ENCODE measurements around the gene TMEFF1.

Gene TMEFF1

DNA sequence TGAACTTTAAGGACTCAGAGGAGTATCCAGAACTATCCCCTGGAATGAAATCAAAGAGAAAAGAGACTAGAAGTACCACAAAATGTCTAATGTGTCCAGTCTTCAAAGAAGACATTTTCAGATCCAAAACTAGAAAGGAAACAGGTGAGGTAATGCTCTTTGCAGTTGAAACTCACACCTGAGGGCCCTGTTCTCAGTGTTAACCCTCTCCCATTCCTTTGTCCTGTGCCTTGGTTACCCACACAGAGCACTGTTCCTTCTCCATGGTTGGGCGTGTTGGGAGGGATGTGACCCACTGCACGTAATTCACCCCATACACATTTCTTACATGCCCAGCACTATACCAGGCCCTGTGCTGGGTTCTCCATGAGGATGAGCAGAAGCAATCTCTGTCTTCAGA lies 24.7 kb upstream of the TMEFF1 start:
- no peak for DNase-seq

DNA sequence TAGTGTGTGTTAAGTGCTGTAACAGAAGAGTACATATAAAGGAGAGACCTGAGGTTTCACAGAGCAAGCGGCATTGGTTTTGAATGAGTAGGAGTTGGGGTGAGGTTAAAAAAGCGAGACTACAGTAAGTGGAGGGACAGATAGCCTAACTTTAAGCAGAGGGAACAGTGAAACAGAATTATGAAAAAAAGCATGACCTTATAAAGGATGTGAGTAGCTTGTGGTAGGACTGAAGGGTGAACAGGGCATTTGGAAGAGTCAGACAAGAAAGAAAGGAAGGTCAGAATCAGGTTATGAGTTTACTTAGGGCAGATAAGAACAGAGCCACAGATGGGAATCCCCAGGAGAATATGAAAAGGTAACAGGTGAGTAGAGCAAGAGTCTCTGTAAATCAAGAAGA lies 23.5 kb upstream of the TMEFF1 start:
- DNase-seq, result no peak

DNA sequence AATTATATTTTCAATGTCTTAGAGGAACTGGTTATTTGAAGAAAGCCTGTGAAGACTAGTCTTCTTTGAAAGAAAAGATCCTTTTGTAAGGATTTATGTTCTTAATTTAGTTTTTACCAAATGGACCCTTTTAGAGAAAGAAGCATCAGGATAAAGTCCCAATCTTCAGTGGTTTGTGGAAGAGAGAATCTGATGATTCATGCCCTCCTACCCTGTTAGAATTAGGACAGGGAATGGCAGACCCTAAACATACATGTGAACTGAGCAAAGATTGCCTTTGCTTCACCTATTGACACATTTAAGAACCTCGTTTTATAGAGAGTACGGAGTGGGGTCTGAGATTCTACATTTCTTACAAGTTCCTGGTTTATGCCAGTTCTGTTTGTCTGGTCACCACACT lies 20.1 kb upstream of the TMEFF1 start:
- DNase-seq, result no peak

DNA sequence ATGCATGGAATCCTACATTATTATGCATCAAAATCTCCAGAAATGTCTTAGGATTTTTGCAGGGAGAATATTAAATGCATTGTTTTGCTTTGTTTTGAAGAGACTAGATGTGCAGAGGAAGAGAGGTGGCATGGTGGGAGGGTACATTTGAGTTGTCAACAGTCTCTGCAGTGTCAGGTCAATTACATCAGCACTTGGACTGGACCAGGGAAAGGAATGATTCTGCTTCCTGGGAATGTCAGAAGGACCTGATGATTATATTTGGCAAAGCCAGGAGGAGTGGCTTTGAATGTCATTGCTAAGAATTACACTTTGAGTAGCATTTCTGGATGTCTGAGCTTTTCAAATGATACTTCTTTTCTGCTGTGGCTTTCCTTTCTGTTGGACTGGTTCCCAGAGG lies 17.5 kb upstream of the TMEFF1 start:
- no peak for DNase-seq

DNA sequence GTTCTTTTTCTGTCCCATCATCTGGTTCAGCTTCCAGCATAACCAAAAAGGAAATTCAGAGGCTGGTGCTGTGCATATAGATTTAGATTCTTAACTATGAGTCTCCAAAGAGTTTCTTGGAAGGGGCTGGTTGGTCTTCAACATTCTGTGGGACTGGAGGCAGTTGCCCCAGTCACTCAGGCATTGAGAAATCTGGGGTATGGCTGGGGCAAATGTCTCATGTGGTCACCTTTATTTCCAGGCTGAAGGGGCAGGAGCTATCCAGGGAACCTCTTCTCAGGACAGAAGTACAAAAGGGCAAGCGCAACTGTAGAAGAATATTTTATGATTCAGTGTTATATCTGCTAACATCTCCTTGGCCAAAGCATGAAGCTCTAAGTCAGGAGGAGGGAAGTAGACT lies 15.4 kb upstream of the TMEFF1 start:
- DNase-seq, result no peak

DNA sequence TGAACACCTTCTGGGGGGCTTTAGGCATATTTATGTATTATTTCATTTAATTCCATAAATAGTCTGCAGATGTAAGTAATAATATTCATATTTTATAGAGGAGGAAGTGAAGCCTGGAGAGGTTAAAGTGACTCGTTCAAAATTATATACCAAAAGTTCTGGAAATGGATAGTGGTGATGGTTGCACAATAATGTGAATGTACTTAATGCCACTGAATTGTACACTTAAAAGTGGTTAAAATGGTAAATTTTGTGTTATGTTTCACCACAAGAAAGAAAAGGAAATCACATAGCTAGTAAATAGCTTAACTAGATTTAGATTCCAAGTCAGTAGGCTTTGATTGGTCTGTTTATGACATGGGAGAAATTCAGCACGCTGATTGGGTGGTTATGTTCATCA lies 13.0 kb upstream of the TMEFF1 start:
- DNase-seq, result no peak

DNA sequence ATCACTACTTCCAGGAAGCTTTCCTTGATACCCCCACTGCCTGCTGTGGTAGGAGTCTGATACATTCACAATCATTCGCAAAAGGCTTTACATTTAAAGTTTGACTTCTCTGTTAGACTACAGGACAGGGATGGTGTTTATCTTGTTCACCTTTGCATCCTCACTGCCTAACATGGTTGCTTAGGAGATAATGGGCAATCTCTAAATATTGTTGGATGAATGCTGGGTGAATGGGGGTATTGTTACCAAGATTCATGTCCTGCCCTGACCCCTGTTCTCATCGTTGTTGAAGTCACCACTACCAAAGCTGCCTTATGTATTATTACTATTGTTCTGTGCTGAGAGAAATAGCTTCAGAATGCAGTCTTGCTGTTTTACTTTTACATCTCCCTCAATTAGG lies 7.7 kb upstream of the TMEFF1 start:
- no peak for DNase-seq

DNA sequence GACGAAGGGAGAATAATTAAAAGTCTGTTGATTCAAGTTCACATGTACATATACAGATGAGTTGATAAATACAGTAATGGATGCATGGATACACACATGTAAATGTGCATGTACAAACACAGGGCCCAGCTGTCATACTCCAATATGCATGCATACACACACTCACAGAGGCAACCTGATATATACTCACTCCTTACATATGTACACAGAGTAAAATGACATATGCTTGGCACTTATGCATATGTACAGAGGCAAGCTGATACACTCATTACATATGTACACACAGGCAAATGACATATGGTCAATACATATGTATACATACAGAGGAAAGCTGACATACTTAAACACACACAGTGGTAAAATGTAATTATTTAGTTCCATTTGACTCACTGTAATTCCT lies 7.2 kb upstream of the TMEFF1 start:
- DNase-seq, result no peak

DNA sequence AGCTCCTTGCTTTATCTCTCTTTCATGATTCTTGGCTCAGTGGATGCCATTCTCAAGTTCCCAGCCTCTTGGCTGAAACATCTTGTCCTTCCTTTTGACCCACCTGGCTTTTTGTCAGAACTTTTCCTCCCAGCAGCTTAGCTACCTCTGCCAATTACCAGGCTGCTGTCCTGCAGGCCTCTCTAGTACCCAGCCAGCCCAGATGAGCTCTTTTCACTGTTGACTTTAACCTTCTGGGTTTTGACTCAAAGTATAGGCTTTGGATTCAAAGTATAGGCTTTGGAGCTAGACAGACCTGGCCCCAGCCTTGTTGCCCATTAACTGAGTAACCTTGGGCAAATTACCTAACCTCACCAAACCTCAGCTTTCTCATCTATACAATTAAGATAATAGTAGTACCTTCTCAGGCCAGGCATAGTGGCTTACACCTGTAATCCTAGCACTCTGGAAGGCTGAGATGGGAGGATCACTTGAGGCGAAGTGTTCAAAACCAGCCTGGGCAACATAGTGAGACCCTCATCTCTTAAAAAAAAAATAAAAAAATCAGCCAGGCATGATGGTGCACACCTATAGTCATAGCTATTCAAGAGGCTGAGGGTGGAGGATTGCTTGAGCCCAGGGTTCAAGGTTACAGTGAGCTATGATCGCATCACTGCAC lies 6.6 kb upstream of the TMEFF1 start:
- no peak for DNase-seq

DNA sequence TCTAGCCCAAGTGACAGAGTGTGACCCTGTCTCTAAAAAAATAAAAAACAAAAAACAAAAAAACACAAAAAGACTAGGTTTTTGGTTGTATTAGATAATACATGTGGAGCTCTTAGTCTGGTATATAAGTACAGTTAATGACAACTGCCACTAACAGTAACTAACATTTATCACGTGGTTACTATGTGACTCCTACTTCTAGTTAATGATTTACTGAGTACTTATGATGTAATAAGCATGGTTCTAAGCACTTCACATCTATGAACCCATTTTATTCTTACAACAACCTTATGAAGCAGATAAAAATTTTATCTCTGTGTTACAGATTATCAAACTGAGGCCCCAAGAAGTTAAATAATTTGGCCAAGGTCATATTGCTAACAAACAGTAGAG lies 6.1 kb upstream of the TMEFF1 start:
- no peak for DNase-seq

DNA sequence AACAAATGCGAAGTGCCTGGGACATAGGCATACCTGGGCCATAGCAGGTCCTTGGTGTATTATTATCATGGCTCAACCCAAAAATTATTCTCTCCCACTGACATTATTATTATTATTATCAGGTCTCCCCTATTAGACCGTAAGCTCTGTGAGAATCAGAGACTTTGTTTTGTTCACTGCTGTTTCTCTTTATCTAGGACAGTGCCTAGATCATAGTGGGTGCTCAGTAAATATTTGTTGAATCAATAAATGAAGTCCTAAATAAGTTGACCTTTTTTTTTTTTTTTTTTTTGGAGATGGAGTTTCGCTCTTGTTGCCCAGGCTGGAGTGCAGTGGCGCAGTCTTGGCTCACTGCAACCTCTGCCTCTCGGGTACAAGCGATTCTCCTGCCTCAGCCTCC lies 4.9 kb upstream of the TMEFF1 start:
- DNase-seq, result no peak

DNA sequence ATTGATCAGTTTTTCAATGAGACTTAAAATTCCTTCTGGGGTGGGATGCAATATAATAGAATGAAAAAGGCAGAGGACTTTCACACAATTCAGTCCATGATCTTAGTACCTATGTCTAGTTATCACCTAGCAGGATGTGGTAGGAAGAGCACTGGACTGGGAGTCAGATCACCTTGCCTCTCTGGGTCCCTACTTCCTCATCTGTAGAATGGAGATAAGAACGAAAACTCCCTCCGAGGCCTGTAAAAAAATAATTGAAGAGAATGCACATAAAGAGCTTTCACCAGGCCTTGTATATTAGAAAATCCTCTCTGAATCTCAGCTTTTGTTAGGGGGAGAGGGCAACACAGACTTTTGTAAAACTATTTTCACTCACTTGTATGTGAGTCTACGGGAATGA lies 681 bp upstream of the TMEFF1 start:
- DNase-seq, result no peak

DNA sequence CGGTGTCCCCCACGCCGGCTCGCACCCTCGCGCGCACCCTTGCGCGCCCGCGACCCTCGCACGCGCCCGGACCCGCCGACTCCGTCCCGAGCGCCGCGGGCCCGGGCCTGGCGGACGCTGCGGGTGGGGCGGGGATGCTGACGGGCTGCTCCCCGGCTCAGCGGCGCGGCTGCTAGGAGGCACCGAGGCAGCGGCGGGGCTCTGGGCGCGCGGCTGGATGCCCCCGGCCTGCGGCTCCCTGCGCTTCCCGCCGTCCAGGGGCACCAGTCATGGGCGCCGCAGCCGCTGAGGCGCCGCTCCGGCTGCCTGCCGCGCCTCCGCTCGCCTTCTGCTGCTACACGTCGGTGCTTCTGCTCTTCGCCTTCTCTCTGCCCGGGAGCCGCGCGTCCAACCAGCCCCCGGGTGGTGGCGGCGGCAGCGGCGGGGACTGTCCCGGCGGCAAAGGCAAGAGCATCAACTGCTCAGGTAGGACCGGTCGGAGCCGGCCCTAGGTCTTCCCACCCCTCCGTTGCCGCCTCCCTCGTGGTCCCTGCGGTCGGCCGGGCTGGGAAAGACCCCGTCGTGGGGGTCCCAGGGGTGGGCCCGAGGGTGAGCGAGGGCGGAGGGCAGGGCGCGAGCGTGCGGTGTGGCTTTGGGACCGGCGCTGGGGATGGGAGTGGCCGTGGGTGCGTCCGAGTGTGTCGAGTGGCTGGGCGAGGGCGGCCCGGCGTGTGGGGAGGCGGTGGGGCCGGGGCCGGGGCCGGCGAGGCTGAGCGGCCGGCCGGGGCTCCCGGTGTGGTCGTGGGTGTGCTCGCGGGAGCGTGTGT lies 530 bp downstream of the TMEFF1 start:
- DNase-seq, result no peak

DNA sequence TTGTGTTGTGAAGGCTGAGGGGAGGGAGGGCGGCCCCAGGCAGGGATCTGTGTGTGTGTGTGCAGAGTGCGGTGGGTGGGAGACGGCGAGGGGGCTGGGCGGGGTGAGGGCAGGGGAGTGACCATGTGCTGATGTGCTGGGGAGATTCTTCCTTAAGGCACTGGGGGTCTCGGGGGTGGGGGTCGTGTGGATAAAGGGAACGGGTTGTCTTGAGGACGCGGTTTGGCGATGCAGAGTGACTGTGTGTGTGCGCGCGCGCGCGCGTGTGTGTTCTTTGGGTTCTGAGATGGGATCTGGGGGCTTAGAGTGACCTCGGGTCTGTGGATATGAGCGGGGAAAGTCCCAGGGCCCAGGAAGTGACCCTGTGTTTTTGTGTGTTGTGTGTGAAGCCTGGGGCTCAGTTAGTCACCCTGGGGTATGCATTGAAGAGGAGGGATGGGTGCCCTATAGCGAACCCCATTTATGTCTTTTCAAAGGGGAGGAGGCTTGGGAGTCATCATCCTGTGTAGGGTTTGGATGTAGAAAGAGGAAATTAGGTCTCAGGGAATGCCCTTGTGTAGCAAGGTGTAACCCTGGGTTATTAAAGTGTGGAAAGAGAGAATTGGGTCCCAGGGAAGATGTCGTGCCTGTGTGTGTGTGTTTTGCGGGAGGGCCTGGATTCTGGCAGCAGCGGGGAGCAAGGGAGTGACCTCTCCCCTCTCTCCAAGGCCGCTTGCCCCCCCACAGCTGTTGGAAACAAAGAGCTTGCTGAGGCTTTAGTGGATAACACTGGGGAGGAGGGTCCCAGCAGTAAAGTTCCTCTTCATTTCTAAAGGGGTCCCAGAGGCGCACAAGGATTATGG lies 1.4 kb downstream of the TMEFF1 start:
- no peak for DNase-seq

DNA sequence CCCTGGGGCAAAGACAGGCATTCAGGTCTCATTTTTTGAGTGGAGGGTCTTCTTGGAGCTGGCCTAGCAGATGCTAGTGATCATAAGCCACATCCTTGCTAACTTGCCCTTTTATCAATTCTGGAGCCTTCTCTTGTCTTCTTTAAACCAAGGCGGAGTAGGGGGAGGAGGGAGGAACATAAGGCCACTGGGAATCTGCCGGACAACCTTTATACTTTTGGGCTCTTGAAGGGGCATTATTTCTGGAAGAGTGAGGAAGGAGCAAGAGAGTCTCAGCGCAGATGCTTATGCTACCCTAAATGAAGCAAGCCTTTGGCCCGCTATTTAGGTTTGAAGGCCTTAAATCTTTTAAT lies 2.0 kb downstream of the TMEFF1 start:
- DNase-seq, result no peak

DNA sequence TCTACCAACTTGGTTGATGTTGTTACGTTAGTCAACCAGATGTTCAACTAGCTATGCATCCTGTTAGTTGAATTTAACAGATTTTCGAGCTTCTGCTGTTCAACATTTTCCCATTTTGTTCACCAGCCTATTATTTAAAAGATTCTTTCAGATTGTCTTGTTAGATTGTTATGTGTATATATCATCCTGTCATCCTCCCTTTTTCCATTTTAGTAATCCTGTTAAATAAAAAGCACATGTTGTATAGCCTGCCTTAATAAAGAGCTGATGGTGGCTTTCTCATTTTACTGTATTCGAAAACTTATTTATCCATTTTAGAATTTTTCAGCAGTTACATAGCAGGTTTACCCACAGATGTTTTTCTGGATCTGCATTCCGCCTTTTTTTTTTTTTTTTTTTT lies 4.3 kb downstream of the TMEFF1 start:
- DNase-seq, result no peak

DNA sequence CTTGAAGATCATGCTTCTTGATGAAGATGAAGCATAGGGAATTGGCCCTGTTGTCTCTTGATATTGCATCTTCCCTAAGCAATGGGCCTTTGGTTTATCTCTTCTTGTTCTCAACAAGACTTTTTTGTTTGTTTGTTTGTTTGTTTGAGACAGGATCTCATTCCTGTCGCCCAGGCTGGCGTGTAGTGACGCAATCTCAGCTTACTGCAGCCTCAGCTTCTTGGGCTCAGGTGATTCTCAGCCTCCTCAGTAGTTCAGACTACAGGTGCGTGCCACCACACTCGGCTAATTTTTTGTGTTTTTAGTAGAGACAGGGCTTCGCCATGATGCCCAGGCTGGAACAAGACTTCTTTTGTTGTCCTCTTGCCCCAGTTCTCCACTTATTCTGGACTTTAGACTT lies 5.2 kb downstream of the TMEFF1 start:
- no peak for DNase-seq

DNA sequence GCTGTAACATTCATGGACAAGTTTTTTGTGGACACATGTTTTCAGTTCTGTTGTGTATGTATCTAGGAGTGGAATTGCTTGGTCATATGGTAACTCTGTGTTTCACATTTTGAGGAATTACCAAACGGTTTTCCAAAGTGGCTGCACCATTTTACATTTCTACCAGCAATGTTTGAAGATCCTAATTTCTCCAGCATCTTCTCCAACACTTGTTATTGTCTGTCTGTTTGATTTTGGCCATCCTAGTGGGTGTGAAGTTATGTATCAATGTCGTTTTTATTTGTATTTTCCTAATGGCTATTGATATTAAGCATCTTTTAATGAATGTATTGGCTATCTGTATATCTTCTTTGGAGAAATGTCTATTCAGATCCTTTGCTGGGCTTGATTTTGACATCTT lies 6.9 kb downstream of the TMEFF1 start:
- DNase-seq, result no peak

DNA sequence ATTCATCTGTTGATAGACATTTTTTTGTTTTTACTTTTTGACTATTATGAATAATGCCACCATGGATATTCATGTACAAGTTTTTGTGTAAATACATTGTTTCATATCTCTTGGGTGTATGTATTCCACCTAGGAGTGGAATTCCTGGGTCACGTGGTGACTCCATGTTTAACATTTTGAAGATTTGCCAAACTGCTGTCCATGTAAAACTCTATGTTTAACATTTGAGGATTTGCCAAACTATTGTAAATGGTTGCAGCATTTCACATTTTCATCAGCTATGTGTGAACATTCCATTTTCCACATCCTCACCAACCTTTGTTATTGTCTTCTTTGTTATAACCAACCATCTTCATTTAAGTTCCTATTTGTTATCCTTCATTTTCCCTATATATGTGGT lies 12.2 kb downstream of the TMEFF1 start:
- DNase-seq, result no peak

DNA sequence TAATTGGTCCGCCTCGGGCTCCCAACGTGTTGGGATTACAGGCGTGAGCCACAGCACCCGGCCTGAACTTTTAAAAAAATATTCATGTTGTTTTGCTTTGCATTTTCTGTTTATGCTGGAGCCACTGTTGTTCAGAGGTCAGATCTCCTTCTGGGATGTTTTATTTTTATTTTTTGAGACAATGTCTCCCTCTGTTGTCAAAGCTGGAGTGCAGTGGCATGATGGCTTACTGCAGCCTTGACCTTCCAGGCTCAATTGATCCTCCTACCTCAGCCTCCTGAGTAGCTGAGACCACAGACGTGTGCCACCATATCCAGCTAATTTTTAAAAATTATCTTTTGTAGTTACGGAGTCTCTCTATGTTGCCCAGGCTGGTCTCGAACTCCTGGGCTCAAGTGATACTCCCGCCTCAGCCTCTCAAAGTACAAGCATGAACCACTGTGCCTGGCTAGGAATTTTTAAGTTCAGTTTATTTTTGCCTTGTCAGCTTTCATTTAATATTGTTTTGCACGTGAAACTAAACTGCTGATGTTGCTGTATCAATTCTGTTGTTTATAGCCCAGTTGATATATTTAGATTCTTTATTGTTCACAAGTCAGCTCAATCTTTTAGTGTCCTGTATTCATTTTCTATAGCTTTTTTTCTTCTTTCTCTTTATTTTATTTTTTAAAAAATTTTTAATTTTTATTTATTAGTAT lies 13.7 kb downstream of the TMEFF1 start:
- no peak for DNase-seq

DNA sequence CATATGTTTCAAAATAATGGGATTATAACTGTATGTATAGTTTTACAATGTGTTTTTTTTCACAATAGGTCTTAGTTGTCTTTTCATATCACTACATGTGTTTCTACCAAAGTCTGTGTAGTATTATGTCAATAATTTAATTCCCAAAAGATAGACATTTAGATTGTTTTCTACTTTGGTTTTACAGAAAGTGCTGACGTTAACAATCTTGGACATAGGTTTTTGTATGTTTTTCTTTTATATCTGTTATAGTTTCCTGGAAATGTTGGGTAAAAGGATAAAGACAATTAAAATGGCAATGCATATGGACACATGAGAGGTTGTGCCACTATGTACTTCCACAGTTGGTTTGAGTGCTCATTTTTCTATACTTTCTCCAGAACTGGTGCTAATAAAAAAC lies 15.2 kb downstream of the TMEFF1 start:
- no peak for DNase-seq

DNA sequence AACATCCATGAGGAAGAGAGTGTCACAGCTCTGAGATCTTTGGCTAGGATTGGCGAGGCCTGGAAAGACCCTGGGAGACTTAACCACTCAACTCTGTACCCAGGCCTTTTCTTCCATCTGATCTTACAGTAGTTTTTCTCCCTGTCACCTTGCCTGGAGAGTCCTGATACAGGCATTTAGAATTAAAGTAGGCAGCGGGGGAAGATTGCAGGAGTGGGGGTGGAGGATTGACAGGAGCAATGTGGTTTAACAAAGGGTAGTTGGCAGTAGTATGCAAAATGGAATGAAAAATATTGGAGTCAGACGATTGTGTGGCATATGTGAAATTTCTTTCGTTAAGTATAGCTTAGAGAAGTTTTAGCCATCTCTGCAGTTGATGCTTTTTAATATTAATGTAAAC lies 16.9 kb downstream of the TMEFF1 start:
- no peak for DNase-seq

DNA sequence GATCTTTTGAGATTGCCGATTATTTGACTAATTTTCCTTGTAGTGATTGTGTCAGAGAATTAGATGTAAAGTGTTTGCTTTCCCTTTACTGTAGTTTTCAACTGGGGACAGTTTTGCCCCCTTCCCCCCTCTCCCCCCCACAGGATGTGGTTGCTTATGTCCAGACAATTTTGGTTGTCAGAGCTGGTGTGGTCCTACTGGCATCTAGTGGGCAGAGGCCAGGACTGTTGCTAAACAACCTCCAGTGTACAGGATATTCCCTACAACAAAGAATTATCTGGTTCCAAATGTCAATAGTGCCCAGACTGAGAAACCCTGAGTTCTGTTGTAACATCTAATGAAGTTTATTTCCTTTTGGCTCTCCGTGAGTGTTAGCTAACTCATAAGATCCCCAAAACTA lies 20.0 kb downstream of the TMEFF1 start:
- no peak for DNase-seq

DNA sequence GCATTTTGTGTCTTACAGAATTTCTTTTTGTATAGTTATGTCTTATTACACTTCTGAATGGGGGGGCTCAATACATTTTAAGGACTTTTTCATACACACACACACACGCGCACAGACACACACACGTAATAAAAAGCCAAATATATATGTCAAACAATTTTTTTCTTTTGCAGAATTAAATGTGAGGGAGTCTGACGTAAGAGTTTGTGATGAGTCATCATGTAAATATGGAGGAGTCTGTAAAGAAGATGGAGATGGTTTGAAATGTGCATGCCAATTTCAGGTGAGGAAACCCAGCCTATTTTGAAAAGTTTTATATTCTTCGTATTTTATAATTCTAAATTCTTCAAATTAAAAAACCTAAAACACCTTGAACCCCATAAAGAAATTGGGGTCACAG lies 25.6 kb downstream of the TMEFF1 start:
- DNase-seq, result no peak

All from NCI-H1417 treated with DMSO at 0.1 percent for 48 hours (cell line).